Fibroblast of skin of abdomen (primary cell): ENCODE results near the gene TRMT10B.
"Not testable (repeated sequence)": the region's sequence is repeated elsewhere in the genome, so short reads cannot be mapped to it uniquely, and the experiment has no call there.

Source experiments
- DNase-seq: peaks from one replicate; pipeline ENCODE4 v3.0.0-alpha.2; 2013

The TRMT10B gene

DNA sequence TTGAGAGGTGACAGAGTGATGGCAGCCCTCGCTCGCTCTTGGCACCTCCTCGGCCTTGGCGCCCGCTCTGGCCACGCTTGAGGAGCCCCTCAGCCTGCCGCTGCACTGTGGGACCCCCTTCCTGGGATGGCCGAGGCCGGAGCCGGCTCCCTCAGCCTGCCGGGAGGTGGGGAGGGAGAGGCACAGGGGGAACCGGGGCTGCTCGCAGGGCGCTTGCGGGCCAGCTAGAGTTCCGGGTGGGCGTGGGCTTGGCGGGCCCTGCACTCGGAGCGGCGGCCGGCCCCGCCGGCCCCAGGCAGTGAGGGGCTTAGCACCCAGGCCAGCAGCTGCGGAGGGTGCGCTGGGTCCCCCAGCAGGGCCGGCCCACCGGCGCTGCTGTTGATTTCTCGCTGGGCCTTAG lies 1.9 kb upstream of the TRMT10B start:
- DNase-seq: not testable (repeated sequence)

- DNase-seq: not testable (repeated sequence)
Measured at GRCh38 chr9:37752112-37752511, 1.5 kb upstream of the TRMT10B start.

DNA sequence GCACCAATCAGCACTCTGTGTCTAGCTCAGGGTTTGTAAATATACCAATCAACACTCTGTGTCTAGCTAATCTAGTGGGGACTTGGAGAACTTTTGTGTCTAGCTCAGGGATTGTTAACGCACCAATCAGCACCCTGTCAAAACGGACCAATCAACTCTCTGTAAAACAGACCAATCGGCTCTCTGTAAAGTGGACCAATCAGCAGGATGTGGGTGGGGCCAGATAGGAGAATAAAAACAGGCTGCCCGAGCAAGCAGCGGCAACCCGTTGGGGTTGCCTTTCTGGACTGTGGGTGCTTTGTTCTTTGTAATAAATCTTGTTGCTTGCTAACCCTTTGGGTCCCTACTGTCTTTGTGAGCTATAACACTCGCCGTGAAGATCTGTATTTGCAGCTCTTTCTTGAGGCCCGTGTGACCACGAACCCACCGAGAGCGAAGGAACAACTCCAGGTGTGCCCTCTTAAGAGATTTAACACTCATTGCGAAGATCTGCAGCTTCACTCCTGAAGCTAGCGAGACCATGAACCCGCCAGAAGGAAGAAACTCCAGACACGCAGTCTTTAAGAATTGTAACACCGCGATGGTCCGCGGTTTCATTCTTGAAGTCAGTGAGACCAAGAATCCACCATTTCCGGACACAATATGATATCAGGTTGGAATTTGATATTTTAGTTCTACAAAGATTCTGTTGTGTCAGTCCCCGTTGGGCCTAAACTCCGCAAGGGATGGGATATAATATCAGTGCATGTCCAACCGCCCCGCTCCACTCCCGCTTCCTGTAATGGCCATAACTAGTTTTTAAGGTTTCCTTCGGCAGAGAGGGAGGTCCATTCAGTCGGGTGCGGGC lies 740 bp upstream of the TRMT10B start:
- DNase-seq: no peak

GRCh38 chr9:37758747-37759146 lies 5.1 kb downstream of the TRMT10B start:
- DNase-seq: no peak

GRCh38 chr9:37760416-37761161 lies 7.0 kb downstream of the TRMT10B start:
- DNase-seq: peak; percentile 71

GRCh38 chr9:37761511-37761910 lies 7.9 kb downstream of the TRMT10B start:
- DNase-seq: peak; percentile 73

GRCh38 chr9:37765263-37765662 lies 11.7 kb downstream of the TRMT10B start:
- DNase-seq: not testable (repeated sequence)

DNA sequence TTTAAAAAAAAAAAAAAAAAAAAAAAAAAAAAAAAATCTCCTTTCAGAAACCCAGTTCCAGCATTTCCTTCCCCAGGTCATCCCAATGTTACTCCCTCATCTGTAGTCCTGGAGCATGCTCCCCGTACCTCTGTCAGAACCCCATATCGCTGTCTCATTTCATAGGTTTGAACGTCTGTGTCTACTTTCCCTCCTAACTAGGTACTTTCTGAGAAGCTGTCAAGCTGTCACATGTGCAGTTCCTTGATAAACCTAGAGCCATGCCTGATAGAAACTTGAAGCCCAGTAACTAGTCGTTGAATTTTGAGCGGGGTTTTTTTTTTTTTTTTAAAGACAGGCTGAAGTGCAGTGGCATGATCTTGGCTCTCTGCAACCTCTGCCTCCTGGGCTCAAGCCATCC lies 15.7 kb downstream of the TRMT10B start:
- DNase-seq: no peak

DNA sequence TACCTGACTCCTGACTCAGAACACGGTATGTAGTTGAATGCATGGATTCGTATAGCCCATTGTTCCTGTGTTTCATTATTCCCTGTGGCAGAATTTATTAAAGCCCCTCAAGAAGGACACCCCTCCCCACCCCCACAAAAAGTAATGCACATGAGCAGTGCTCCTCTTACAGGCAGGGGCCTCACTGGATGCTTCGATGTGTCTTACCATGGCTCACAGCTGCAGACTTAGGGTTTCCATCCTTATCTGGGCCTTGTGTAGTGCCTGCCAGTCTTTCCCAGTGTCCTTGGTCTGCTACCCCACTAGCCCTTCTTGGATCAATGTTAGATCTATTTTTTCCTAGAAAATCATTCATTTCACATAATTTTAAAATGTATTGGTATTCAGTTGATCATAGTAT lies 16.4 kb downstream of the TRMT10B start:
- no peak for DNase-seq

GRCh38 chr9:37775216-37775919 lies 21.8 kb downstream of the TRMT10B start:
- no peak for DNase-seq

DNA sequence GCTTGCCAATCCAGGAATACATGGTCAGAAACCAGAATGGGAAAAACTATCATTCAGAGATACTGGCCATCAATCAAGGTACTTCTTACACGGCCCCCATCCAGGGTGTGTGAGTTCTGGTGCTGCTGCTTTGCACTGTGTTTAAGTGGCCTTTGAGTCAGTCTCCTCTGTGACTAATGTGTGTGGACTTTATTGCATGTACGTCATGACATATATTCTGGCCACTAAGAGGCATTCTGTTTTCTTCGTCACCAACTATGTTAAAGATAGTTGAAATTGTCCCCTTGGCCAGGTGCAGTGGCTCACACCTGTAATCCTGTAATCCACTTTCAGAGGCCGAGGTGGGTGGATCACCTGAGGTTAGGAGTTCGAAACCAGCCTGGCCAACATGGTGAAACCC lies 22.7 kb downstream of the TRMT10B start:
- DNase-seq: peak; percentile 15

DNA sequence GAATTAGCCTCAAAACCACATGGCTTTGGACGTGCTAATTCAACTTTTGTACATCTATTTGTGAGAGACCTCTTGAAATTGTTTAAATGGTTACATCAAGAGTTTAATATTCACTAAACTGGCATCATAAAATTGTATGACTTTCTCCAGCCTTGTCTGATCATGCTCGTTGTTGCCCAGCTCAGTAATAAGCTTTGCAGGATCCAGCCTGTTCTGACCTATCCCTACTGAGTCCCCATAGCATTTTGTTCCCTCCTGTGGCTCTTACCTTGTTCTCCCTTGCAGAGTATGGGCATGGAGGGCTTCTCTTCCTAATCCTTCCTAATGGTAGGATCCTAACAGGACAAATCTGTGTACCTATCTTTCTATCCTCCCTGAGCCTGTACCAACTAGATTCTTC lies 24.9 kb downstream of the TRMT10B start:
- no peak for DNase-seq

GRCh38 chr9:37784291-37784615 lies 30.6 kb downstream of the TRMT10B start:
- DNase-seq: no peak

- DNase-seq: peak; percentile 87
Measured at GRCh38 chr9:37784616-37785483, 31.2 kb downstream of the TRMT10B start, which contains the start of gene EXOSC3. Gene EXOSC3 (minus strand): TSS chr9:37785064. CDS start chr9:37785044, 20 bp downstream.

- no peak for DNase-seq
Measured at GRCh38 chr9:37787059-37787458, 33.5 kb downstream of the TRMT10B start.

DNA sequence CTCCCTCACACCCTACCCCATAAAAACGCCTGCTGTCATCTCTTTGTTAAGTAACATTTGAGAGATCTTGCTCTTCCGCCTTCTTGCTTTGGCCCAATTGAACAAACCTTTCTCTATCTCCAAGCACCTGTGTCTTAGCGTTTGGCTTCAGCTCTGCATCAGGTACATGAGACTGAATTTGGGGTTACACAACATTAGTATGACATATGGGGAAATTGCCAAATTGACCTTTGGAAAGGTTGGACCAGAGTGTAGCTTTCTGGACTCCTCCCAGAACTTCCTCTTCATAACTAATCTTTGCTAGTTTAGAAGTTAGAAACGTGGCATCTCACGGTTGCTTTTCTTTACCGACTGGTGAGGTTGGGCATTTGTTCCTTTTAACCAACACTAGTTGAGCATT lies 34.7 kb downstream of the TRMT10B start:
- DNase-seq: no peak

- no peak for DNase-seq
Measured at GRCh38 chr9:37790096-37790495, 36.5 kb downstream of the TRMT10B start.

GRCh38 chr9:37792122-37792521 lies 38.5 kb downstream of the TRMT10B start:
- DNase-seq: no peak

GRCh38 chr9:37796232-37796631 lies 42.6 kb downstream of the TRMT10B start:
- no peak for DNase-seq

GRCh38 chr9:37798677-37799076 lies 45.1 kb downstream of the TRMT10B start:
- DNase-seq: no peak

DNA sequence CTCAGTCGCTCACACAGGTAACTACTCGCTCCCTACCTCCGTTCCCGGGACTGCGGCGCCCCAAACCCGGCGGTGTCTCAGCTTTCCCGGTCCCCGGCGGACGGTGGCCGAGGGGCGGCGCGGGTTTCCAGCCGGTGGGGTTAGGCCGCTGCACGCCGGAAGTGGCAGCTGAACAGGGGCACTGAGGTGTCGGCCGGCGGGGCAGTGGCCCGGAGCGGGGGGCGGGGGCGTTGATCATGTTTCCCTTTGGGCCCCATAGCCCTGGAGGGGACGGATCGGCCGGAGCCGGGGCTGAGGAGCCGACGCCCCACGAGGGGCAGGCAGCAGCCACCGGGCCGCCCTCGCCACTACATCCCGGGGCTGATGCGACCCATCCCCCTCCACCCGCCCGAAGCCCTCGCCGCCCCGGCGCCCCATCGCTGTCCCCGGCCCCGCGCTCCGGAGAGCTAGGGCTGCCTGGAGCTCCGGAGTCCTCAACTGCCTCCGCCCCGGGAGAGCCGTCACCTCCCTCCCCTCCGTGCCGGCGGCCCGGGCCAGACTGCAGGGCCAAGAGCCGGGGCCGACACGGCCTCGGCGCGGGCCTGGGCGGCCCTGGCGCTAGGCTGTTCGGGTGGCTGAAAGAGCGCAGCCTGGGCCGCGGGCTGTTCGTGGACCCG lies 47.2 kb downstream of the TRMT10B start, which contains the start of gene DCAF10:
Gene DCAF10 (plus strand): TSS at position 167 of the 656 bp plus-strand sequence. CDS start 70 bp downstream, at position 237.
- DNase-seq: peak; percentile 83
